ENCODE measurements around the gene HIGD1A.

DNA sequence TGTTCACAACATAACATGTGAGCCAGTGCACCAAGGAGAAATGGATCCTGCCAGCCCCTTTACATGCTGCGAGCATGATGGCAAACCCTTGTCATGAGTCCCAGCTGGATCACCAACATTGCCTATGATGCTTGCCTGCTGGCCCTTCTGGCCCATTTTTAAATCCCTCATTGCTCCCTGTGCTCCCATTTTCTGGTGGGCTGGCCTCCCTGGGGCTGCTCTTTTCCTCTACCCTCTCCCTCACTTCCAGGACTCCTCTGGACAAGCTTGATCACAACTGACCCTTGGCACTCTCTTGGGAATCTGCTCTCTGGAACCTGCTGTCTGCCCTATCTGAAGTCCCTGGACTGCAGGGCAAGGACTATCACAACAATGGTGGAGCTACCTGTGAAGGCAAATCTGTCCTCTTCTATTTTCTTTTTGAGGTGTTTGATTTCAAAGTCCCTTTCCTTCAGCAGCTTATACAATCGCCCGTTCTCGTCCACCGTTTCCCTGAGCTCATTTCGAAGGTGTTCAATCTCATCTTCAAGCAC, 47.5 kb downstream of the HIGD1A start:
- TF ChIP-seq, protein P1, sequence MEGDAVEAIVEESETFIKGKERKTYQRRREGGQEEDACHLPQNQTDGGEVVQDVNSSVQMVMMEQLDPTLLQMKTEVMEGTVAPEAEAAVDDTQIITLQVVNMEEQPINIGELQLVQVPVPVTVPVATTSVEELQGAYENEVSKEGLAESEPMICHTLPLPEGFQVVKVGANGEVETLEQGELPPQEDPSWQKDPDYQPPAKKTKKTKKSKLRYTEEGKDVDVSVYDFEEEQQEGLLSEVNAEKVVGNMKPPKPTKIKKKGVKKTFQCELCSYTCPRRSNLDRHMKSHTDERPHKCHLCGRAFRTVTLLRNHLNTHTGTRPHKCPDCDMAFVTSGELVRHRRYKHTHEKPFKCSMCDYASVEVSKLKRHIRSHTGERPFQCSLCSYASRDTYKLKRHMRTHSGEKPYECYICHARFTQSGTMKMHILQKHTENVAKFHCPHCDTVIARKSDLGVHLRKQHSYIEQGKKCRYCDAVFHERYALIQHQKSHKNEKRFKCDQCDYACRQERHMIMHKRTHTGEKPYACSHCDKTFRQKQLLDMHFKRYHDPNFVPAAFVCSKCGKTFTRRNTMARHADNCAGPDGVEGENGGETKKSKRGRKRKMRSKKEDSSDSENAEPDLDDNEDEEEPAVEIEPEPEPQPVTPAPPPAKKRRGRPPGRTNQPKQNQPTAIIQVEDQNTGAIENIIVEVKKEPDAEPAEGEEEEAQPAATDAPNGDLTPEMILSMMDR (IDR thresholded peaks at IDR 0.05; ENCODE audit: low read length) = no peak
- no peak for TF ChIP-seq EZH2 (IDR thresholded peaks at IDR 0.05; ENCODE audit: borderline replicate concordance, low read length)

Measured in OCI-LY1 (cell line).